Dendritic cell treated with granulocyte-macrophage colony-stimulating factor and Interleukin-4, amounts not matched to agents 40 ng/mL and 50 ng/mL, for 4 days (primary cell): ENCODE results near the gene C1orf146.
"Not testable (repeated sequence)": the region's sequence is repeated elsewhere in the genome, so short reads cannot be mapped to it uniquely, and the experiment has no call there.

Experiments used
- H3K27ac Mint-ChIP-seq: one replicate; pipeline ENCODE4 v1.8.0; 2022; ENCODE audit warnings: mild to moderate bottlenecking, mixed read lengths
- H3K27me3 Mint-ChIP-seq: one replicate; pipeline ENCODE4 v1.8.0; 2022; ENCODE audit warnings: mild to moderate bottlenecking, mixed read lengths
- H3K36me3 Mint-ChIP-seq: one replicate; pipeline ENCODE4 v1.8.0; 2022; ENCODE audit warnings: low read depth, mixed read lengths
- H3K4me1 Mint-ChIP-seq: one replicate; pipeline ENCODE4 v1.8.0; 2022; ENCODE audit warnings: low read depth, mixed read lengths
- H3K4me3 Mint-ChIP-seq: one replicate; pipeline ENCODE4 v1.8.0; 2022; ENCODE audit warnings: mild to moderate bottlenecking, moderate library complexity, mixed read lengths
- H3K9me3 Mint-ChIP-seq: one replicate; pipeline ENCODE4 v1.8.0; 2022; ENCODE audit warnings: mixed read lengths
- intact Hi-C: fragments of 100-400 bp; cut with micrococcal nuclease; formaldehyde crosslinking; loops from one replicate; pipeline ENCODE4 v1.15.0; 2022

The C1orf146 gene

DNA sequence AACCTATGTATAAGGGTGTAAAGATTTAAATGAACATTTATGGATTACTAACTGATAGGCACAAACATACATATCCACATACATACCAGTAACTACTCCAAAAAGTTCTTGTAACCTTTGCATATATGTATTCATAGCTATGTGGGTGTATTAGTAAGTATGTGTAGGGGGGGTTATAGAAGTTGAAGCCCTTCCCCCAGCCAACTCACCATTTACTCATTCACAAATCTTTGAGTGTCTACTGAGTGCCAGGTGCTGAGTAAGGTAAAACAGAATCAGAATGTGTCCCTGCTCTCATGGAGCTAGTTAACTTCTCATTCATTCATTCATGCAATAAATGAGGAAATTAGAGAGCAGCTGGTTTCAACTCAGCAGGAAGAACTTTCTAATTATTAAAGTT is 1.3 kb downstream of the C1orf146 start:
- Mint-ChIP-seq H3K4me1 (no peaks in the 10 kb centered on the region), H3K27ac (no peak overlapping the region), H3K36me3 (no peaks in the 10 kb centered on the region), H3K4me3 (no peak overlapping the region), H3K27me3 (no peaks in the 10 kb centered on the region), H3K9me3 (no peaks in the 10 kb centered on the region)
- intact Hi-C loops = no loop called here

DNA sequence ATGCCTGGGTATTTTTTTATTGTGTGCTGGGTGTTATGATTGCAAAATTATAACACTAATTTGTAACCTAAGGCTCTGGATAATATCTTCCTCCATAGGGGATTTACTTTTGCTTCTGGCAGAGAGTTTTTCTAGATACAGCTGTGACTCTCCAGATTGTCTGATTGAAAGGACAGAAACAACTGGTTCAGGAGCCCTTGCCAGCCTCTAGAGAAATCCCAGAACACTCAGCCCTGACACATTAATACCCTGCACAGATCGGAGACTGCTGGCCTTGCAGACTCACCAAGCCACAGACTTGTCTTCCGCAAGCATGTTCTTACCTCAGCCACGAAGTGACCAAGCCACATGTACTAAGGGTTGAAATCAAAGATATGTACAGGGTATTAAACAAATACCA is 10.7 kb downstream of the C1orf146 start:
- no peak overlapping the region for H3K27ac Mint-ChIP-seq
- intact Hi-C loops = no loop called here
- no peaks in the 10 kb centered on the region for H3K9me3 Mint-ChIP-seq
- H3K4me3 Mint-ChIP-seq = no peak overlapping the region
- H3K27me3 Mint-ChIP-seq = no peaks in the 10 kb centered on the region
- H3K4me1 Mint-ChIP-seq = no peaks in the 10 kb centered on the region
- H3K36me3 Mint-ChIP-seq = no peaks in the 10 kb centered on the region

DNA sequence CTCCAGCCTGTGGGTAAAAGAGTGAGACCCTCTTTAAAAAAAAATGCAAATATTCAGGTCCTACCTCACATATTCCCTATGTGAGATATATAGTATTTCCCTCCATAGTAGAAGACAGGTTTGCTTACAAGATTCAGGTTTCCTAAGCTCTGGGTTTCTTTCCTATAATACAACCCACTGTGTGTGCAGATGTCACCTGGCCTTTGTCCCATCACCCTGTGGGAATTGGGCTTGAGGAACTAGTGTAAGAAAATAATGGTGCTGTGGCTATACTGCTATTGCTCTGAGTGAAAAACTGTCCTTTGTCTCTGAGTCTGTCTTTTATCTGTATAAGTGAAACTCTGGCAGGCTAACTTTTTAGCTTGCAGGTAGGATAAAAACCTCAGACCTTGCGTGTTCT is 13.0 kb downstream of the C1orf146 start:
- no peaks in the 10 kb centered on the region for H3K4me1 Mint-ChIP-seq
- no peaks in the 10 kb centered on the region for H3K36me3 Mint-ChIP-seq
- H3K27ac Mint-ChIP-seq = no peak overlapping the region
- H3K27me3 Mint-ChIP-seq = no peaks in the 10 kb centered on the region
- no peaks in the 10 kb centered on the region for H3K9me3 Mint-ChIP-seq
- intact Hi-C loops = no loop called here
- H3K4me3 Mint-ChIP-seq = no peak overlapping the region

DNA sequence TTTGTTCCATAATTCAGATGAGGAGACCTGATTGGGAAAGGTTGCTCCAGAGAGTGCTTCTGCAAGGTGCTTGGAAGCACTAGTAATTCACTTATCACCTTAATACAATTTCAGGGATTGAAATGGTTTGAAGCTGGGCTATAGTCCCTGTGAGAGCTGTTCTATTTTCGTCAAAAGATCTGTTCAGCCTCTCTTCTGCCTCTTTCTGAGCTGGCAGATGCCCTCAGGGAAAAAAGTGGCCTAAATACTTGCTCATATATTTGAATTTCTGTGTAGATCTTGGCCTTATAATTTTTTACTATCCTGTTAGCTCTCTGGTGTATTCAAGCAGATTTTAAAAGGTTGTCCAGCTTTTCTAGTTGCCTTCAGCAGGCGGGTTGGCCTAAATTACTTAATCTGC is 22.3 kb downstream of the C1orf146 start:
- no peak overlapping the region for H3K4me3 Mint-ChIP-seq
- H3K9me3 Mint-ChIP-seq = no peaks in the 10 kb centered on the region
- H3K27ac Mint-ChIP-seq = no peak overlapping the region
- no peaks in the 10 kb centered on the region for H3K27me3 Mint-ChIP-seq
- intact Hi-C loops = no loop called here
- H3K36me3 Mint-ChIP-seq = no peaks in the 10 kb centered on the region
- H3K4me1 Mint-ChIP-seq = no peaks in the 10 kb centered on the region

DNA sequence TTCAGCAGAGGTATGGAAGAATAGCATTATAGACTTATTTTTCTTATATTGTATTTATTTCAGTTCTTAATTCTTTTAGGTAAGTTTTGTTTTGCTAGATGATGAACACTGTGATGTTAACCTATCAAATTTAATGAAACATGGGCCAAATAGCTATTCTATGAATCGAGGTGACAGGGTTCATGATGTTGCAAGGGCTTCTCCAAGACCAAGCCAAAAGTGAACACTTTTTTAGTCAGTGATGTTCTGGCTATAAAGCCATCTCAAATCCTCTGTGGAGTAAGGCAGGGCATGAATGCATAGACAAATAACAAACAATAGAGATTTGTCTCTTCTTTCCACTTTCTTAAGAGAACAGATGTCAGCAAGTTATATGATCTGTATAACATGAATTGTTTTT is 26.7 kb downstream of the C1orf146 start:
- H3K9me3 Mint-ChIP-seq = no peaks in the 10 kb centered on the region
- H3K4me1 Mint-ChIP-seq = no peaks in the 10 kb centered on the region
- intact Hi-C loops = no loop called here
- H3K27ac Mint-ChIP-seq = no peak overlapping the region
- peaks cover 8% of the 10 kb centered on the region for H3K36me3 Mint-ChIP-seq
- H3K27me3 Mint-ChIP-seq = no peaks in the 10 kb centered on the region
- H3K4me3 Mint-ChIP-seq = no peak overlapping the region

DNA sequence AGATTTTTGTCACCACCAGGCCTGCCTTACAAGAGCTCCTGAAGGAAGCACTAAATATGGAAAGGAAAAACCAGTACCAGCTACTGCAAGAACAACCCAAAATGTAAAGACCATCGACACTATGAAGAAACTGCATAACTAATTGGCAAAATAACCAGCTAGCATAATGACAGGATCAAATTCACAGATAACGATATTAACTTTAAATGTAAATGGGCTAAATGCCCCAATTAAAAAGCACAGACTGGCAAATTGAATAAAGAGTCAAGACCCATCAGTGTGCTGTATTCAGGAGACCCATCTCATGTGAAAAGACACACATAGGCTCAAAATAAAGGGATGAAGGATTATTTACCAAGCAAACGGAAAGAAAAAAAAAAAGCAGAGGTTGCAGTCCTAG is 37.0 kb downstream of the C1orf146 start:
- H3K27ac Mint-ChIP-seq, intact Hi-C loops, H3K27me3 Mint-ChIP-seq, H3K4me3 Mint-ChIP-seq, H3K4me1 Mint-ChIP-seq: not testable (repeated sequence)
- Mint-ChIP-seq H3K36me3 (peaks cover 62% of the 10 kb centered on the region), H3K9me3 (peaks cover 31% of the 10 kb centered on the region)

DNA sequence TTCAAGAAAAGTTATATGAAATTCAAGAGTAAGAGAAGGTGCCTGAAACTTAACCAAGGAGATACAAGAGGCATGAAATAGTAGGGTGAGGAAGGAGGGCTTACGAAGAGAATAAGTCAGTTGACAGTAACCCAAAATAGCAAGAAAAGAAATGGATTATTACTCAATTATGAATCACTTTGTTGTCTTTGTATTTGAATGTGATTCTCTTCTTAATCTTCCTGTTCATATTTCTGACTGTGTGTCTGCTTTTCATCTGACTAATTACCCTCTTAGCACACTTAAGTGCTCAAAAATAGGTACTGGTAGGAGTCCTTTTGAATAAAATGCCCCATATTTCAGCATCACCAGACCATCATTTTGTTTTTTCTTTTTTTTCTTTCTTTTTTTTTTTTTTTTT is 41.6 kb downstream of the C1orf146 start:
- peaks cover 19% of the 10 kb centered on the region for H3K9me3 Mint-ChIP-seq
- peaks cover 81% of the 10 kb centered on the region for H3K36me3 Mint-ChIP-seq
- H3K4me1 Mint-ChIP-seq = no peaks in the 10 kb centered on the region
- intact Hi-C loops = no loop called here
- H3K27me3 Mint-ChIP-seq = no peaks in the 10 kb centered on the region
- H3K27ac Mint-ChIP-seq = no peak overlapping the region
- no peak overlapping the region for H3K4me3 Mint-ChIP-seq

DNA sequence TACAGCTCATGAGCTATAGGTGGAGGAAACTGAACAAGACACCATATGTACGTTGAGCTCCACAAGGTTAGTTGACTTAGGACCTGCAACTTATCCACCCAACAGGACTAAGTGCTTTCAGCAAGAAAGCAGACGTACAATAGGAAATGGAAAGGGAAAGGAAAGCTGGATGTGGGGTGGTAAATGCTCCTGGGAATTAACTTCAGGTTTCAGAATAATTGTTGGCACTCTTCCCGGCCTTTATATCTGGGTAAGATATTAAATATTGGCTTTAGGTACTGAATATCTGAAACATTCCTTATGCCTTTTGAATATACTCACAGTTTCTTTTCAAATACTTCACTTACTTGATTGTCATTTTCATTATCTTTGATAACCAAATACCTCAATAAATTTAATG is 44.8 kb downstream of the C1orf146 start:
- no peaks in the 10 kb centered on the region for H3K27me3 Mint-ChIP-seq
- H3K9me3 Mint-ChIP-seq = no peaks in the 10 kb centered on the region
- H3K4me3 Mint-ChIP-seq = no peak overlapping the region
- no peaks in the 10 kb centered on the region for H3K4me1 Mint-ChIP-seq
- intact Hi-C loops = no loop called here
- H3K36me3 Mint-ChIP-seq = peaks cover 65% of the 10 kb centered on the region
- no peak overlapping the region for H3K27ac Mint-ChIP-seq

DNA sequence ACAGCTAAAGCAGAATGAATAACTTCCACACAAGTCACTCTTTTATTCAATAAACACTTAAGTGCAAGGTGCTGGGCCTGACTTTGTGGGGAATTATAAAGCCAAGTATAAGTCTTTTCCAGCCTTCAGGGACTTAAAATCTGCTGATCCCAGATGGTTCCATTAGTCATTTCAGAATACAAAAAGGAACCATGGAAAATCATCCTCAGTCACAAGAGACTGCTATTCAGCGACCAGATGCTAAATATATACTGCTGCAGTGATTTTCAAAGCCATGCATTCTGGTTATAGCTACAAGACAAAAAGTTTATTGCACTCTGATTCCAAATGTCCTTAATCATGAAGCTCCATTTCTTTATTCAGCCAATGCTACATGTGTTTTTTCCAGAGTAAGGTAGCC is 55.3 kb downstream of the C1orf146 start:
- Mint-ChIP-seq H3K36me3 (peaks cover 42% of the 10 kb centered on the region), H3K4me1 (no peaks in the 10 kb centered on the region), H3K9me3 (no peaks in the 10 kb centered on the region), H3K27me3 (no peaks in the 10 kb centered on the region), H3K27ac (no peak overlapping the region), H3K4me3 (no peak overlapping the region)
- intact Hi-C loops = no loop called here

DNA sequence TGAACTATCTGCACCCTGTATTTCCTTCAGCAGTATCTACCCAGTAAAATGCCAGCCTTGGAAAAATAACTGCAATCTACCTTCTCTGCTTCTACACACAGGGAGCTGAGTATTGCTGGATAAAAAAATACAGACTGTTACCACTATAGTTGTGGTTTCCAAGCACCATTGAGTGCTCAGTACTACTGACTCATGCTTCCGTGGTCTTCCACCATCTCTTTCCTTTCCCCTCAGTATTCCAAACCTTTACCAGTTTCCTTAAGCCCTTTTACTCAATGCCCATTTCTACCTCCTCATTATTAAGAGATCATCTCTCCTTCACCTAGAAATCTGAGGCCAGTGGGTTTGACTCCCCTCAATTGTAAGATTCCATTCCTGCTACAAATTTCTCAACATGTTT is 57.2 kb downstream of the C1orf146 start:
- Mint-ChIP-seq H3K27ac (no peak overlapping the region), H3K27me3 (no peaks in the 10 kb centered on the region), H3K4me1 (no peaks in the 10 kb centered on the region), H3K9me3 (no peaks in the 10 kb centered on the region), H3K4me3 (no peak overlapping the region), H3K36me3 (peaks cover 50% of the 10 kb centered on the region)
- intact Hi-C loops = no loop called here

DNA sequence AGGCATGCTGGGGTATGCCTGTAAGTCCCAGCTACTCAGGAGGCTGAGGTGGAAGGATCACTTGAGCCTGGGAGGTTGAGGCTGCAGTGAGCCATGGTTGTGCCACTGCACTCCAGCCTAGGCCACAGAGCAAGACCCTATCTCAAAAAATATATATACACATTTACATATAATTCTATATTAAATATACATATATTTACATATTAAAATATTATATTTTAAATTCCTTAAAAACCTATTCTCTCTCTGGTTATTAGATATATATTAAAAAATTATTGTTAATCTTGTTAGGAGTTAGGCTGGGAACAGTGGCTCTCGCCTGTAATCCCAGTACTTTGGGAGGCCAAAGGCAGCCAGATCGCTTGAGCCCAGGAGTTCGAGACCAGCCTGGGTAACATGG is 58.4 kb downstream of the C1orf146 start:
- no peaks in the 10 kb centered on the region for H3K9me3 Mint-ChIP-seq
- no peaks in the 10 kb centered on the region for H3K4me1 Mint-ChIP-seq
- peaks cover 61% of the 10 kb centered on the region for H3K36me3 Mint-ChIP-seq
- H3K4me3 Mint-ChIP-seq = no peak overlapping the region
- intact Hi-C loops = no loop called here
- H3K27ac Mint-ChIP-seq = no peak overlapping the region
- no peaks in the 10 kb centered on the region for H3K27me3 Mint-ChIP-seq

DNA sequence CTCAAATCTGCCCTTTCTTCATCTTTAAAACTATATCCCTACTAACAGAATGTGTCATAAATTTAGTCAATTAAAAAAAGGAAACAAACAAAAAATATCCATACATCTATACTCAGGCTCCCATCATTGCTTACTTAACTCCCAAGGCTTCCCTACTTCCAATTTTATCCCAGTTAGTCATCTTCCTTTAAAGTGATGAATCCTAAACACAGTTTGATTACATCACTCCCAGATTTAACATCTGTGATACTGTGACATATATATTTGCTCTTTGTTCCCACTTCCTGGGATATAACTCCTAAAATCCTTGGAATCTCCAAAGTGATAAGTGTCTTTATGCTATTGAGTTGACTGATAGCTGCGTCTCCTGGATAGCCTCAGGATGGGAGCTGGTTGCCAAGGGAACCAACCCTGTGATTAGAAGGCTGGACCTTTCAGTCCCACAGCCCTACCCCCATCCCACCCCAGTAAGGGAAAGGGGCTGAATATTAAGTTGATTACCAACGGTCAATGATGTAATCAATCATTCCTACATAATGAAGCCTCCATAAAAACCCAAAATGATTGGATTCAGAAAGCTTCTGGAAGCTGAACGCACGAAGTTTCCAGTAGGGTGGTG is 59.5 kb downstream of the C1orf146 start:
- H3K9me3 Mint-ChIP-seq = no peaks in the 10 kb centered on the region
- H3K27me3 Mint-ChIP-seq = no peaks in the 10 kb centered on the region
- H3K4me1 Mint-ChIP-seq = no peaks in the 10 kb centered on the region
- intact Hi-C loops = no loop called here
- H3K27ac Mint-ChIP-seq = no peak overlapping the region
- H3K36me3 Mint-ChIP-seq = peaks cover 72% of the 10 kb centered on the region
- no peak overlapping the region for H3K4me3 Mint-ChIP-seq

DNA sequence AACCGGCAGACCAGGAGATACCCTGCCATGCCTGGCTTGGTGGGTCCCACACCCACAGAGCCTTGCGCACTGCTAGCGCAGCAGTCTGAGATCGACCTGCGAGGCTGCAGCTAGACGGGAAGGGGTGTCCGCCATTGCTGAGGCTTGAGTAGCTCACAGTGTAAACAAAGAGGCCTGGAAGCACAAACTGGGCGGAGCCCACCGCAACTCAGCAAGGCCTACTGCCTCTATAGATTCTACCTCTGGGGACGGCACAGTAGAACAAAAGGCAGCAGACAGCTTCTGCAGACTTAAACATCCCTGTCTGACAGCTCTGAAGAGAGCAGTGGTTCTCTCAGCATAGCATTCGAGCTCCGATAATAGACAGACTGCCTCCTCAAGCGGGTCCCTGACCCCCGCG is 62.1 kb downstream of the C1orf146 start:
- intact Hi-C loops = loop anchor here (10.0 kb wide), 1 partner anchor 995 kb away; no protein-coding TSS in a partner anchor
- H3K27ac Mint-ChIP-seq, H3K4me1 Mint-ChIP-seq, H3K27me3 Mint-ChIP-seq, H3K9me3 Mint-ChIP-seq, H3K4me3 Mint-ChIP-seq: not testable (repeated sequence)
- peaks cover 88% of the 10 kb centered on the region for H3K36me3 Mint-ChIP-seq

DNA sequence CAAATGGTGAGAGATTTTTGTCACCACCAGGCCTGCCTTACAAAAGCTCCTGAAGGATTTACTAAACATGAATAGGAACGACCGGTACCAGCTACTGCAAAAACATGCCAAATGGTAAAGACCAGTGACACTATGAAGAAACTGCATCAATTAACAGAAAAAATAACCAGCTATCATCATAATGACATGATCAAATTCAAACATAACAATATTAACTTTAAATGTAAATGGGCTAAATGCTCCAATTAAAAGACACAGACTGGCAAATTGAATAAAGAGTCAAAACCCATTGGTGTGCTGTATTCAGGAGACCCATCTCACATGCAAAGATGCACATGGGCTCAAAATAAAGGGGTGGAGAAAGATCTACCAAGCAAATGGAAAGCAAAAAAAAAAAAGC is 63.7 kb downstream of the C1orf146 start:
- not testable (repeated sequence) for H3K4me3 Mint-ChIP-seq, H3K27me3 Mint-ChIP-seq, H3K9me3 Mint-ChIP-seq, H3K27ac Mint-ChIP-seq, H3K4me1 Mint-ChIP-seq
- intact Hi-C loops = loop anchor here (10.0 kb wide), 1 partner anchor 997 kb away; no protein-coding TSS in a partner anchor
- H3K36me3 Mint-ChIP-seq = peaks cover 88% of the 10 kb centered on the region

DNA sequence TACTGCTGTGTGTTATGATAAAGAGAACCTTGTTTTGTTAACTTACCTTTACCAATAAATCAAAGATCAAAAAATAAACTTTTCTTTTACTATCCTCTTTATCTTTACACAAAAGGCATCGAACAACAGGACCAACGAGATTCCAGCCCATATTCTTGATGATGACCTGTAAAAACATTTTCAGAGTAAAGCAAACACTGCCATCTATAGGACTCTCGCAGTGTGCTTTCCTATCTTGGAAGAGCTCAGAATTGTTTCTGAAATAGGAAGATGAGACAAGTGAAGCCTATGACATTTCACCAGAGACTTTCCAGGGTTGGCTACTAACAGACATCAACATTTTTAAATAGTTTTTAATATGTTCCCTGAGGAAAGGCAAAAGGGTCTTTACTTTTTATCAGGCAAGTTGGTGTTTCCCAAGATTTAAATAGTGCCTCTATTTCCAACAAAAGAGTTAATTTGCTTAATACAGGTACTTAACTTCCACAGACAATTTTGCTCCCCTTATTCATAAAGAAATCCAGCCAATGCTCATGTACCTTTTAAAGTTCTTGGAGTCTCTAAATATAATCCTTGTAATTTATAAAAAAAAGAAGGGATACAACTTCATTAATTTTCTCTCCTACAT is 73.8 kb downstream of the C1orf146 start:
- H3K4me1 Mint-ChIP-seq = peaks cover 14% of the 10 kb centered on the region
- H3K27ac Mint-ChIP-seq = no peak overlapping the region
- no peaks in the 10 kb centered on the region for H3K27me3 Mint-ChIP-seq
- peaks cover 23% of the 10 kb centered on the region for H3K36me3 Mint-ChIP-seq
- intact Hi-C loops = loop anchor here (1.0 to 10.0 kb wide), 2 partner anchors 293 to 787 kb away; partner anchors contain the start of gene CDC7
- no peak overlapping the region for H3K4me3 Mint-ChIP-seq
- no peaks in the 10 kb centered on the region for H3K9me3 Mint-ChIP-seq
